A549 (cell line): ENCODE data around the gene ZNF507.

Experiments
- CBX2 ChIP-seq: fragments of 200-600 bp; sonication (generic); IDR thresholded peaks from 2 replicates; pipeline ENCODE4 v1.6.1; 2016; ENCODE audit warnings: low read depth, mild to moderate bottlenecking, borderline replicate concordance
- CHD4 ChIP-seq: fragments of 200-600 bp; sonication (generic); IDR thresholded peaks from 2 replicates; pipeline ENCODE4 v1.6.1; 2016; ENCODE audit warnings: antibody characterized with exemption, mild to moderate bottlenecking, borderline replicate concordance
- EP300 ChIP-seq, 2 experiments: fragments of >200 bp; sonication (Bioruptor Twin); formaldehyde crosslinking; IDR thresholded peaks; 2 replicates in 1 of 2; 3 replicates in 1 of 2; pipeline ENCODE4 v1.6.1; 2016 to 2017
- JUN ChIP-seq, 2 experiments: fragments of >200 bp; sonication (Bioruptor Twin); formaldehyde crosslinking; IDR thresholded peaks; 2 replicates in 1 of 2; 3 replicates in 1 of 2; pipeline ENCODE4 v1.6.1; 2016 to 2017
- KDM1A ChIP-seq: fragments of 200-600 bp; sonication (generic); IDR thresholded peaks from 2 replicates; pipeline ENCODE4 v1.6.1; 2016; ENCODE audit warnings: low read depth, mild to moderate bottlenecking
- PHF8 ChIP-seq: fragments of 200-600 bp; sonication (generic); IDR thresholded peaks from 2 replicates; pipeline ENCODE4 v1.6.1; 2016; ENCODE audit warnings: low read depth, mild to moderate bottlenecking, antibody characterized with exemption, moderate library complexity, borderline replicate concordance
- POLR2A ChIP-seq: IDR thresholded peaks from 2 replicates; pipeline ENCODE4 v1.6.1; 2012; ENCODE audit warnings: mild to moderate bottlenecking, low read length
- RFX5 ChIP-seq: fragments of 450-650 bp; IDR thresholded peaks from 2 replicates; pipeline ENCODE4 v1.7.1; 2014; ENCODE audit warnings: antibody characterized with exemption, mild to moderate bottlenecking, moderate library complexity
- RNF2 ChIP-seq: fragments of 200-600 bp; sonication (generic); IDR thresholded peaks from 2 replicates; pipeline ENCODE4 v1.6.1; 2016; ENCODE audit warnings: low read depth, mild to moderate bottlenecking, antibody characterized with exemption, moderate library complexity, borderline replicate concordance
- SREBF2 ChIP-seq: fragments of 450-650 bp; IDR thresholded peaks from 2 replicates; pipeline ENCODE4 v1.6.1; 2014; ENCODE audit warnings: mild to moderate bottlenecking, moderate library complexity
- TF ChIP-seq, protein P1 (sequence below): fragments of >200 bp; sonication (Bioruptor Twin); formaldehyde crosslinking; IDR thresholded peaks from 3 replicates; pipeline ENCODE4 v1.5.1; 2016
- TF ChIP-seq, protein P2 (sequence below): fragments of >200 bp; sonication (Bioruptor Twin); formaldehyde crosslinking; IDR thresholded peaks from 2 replicates; pipeline ENCODE4 v1.6.1; 2016
- TF ChIP-seq, protein P3 (sequence below): fragments of 150-350 bp; IDR thresholded peaks from 2 replicates; pipeline ENCODE4 v1.6.1; 2014; ENCODE audit warnings: low read depth, mild to moderate bottlenecking, low read length
- TF ChIP-seq, protein P4 (sequence below): fragments of 450-650 bp; IDR thresholded peaks from 2 replicates; pipeline ENCODE4 v1.6.1; 2014; ENCODE audit warnings: antibody characterized with exemption

DNA sequence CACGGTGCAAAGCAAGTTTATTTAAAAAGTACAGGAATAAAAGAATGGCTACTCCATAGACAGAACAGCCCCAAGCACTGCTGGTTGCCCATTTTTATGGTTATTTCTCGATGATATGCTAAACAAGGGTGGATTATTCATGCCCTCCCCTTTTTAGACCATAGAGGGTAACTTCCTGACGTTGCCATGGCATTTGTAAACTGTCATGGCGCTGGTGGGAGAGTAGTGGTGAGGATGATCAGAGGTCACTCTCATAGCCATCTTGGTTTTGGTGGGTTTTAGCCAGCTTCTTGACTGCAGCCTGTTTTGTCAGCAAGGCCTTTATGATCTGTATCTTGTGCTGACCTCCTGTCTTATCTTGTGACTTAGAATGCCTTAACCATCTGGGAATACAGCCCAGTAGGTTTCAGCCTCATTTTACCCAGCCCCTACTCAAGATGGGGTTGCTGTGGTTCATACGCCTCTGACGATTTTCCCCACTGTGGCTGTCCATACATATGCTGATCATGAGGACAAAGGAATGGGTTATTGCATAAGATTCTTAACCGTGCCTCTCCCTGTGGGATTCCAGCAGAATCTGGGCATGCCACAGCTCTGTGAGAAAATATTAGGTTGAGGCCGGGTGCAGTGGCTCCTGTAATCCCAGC is 36.9 kb upstream of the ZNF507 start:
- TF ChIP-seq KDM1A (no peak), CBX2 (no peak), EP300 (IDR thresholded peaks at IDR 0.05) (no peak), POLR2A (no peak), RFX5 (no peak), PHF8 (no peak), JUN (IDR thresholded peaks at IDR 0.05) (no peak), SREBF2 (no peak), CHD4 (no peak), RNF2 (no peak)
- TF ChIP-seq, protein P1, sequence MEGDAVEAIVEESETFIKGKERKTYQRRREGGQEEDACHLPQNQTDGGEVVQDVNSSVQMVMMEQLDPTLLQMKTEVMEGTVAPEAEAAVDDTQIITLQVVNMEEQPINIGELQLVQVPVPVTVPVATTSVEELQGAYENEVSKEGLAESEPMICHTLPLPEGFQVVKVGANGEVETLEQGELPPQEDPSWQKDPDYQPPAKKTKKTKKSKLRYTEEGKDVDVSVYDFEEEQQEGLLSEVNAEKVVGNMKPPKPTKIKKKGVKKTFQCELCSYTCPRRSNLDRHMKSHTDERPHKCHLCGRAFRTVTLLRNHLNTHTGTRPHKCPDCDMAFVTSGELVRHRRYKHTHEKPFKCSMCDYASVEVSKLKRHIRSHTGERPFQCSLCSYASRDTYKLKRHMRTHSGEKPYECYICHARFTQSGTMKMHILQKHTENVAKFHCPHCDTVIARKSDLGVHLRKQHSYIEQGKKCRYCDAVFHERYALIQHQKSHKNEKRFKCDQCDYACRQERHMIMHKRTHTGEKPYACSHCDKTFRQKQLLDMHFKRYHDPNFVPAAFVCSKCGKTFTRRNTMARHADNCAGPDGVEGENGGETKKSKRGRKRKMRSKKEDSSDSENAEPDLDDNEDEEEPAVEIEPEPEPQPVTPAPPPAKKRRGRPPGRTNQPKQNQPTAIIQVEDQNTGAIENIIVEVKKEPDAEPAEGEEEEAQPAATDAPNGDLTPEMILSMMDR: no peak
- TF ChIP-seq, protein P2, sequence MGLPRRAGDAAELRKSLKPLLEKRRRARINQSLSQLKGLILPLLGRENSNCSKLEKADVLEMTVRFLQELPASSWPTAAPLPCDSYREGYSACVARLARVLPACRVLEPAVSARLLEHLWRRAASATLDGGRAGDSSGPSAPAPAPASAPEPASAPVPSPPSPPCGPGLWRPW: no peak
- TF ChIP-seq, protein P3, sequence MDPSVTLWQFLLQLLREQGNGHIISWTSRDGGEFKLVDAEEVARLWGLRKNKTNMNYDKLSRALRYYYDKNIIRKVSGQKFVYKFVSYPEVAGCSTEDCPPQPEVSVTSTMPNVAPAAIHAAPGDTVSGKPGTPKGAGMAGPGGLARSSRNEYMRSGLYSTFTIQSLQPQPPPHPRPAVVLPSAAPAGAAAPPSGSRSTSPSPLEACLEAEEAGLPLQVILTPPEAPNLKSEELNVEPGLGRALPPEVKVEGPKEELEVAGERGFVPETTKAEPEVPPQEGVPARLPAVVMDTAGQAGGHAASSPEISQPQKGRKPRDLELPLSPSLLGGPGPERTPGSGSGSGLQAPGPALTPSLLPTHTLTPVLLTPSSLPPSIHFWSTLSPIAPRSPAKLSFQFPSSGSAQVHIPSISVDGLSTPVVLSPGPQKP: no peak
- TF ChIP-seq, protein P4, sequence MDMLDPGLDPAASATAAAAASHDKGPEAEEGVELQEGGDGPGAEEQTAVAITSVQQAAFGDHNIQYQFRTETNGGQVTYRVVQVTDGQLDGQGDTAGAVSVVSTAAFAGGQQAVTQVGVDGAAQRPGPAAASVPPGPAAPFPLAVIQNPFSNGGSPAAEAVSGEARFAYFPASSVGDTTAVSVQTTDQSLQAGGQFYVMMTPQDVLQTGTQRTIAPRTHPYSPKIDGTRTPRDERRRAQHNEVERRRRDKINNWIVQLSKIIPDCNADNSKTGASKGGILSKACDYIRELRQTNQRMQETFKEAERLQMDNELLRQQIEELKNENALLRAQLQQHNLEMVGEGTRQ: no peak
